GM19035 (cell line): ENCODE data around the gene CTNNA3.
"Not testable (repeated sequence)": the region's sequence is repeated elsewhere in the genome, so short reads cannot be mapped to it uniquely, and the experiment has no call there.

Experiments
- ATAC-seq: cut with Tn5 transposase; IDR thresholded peaks from one replicate; pipeline ENCODE4 v1.9.1; 2021; ENCODE audit not compliant: unreplicated experiment

CTNNA3 gene

GRCh38 chr10:67518756-67519155 lies 177.2 kb downstream of the CTNNA3 start:
- no peak for ATAC-seq

- no peak for ATAC-seq
Measured at GRCh38 chr10:67518043-67518442, 178.0 kb downstream of the CTNNA3 start.

- ATAC-seq, result no peak
Measured at GRCh38 chr10:67506757-67507091, 189.3 kb downstream of the CTNNA3 start.

GRCh38 chr10:67506083-67506756 lies 189.8 kb downstream of the CTNNA3 start:
- no peak for ATAC-seq

- no peak for ATAC-seq
Measured at GRCh38 chr10:67492317-67493019, 203.5 kb downstream of the CTNNA3 start.

GRCh38 chr10:67487906-67488619 lies 207.9 kb downstream of the CTNNA3 start:
- ATAC-seq, result no peak

GRCh38 chr10:67487199-67487598 lies 208.8 kb downstream of the CTNNA3 start:
- peak; percentile 47 for ATAC-seq

GRCh38 chr10:67477868-67478267 lies 218.1 kb downstream of the CTNNA3 start:
- no peak for ATAC-seq

- ATAC-seq, result no peak
Measured at GRCh38 chr10:67476201-67476600, 219.8 kb downstream of the CTNNA3 start.

- no peak for ATAC-seq
Measured at GRCh38 chr10:67473850-67474633, 222.0 kb downstream of the CTNNA3 start.

GRCh38 chr10:67471022-67471421 lies 225.0 kb downstream of the CTNNA3 start:
- no peak for ATAC-seq

GRCh38 chr10:67464278-67464677 lies 231.7 kb downstream of the CTNNA3 start:
- no peak for ATAC-seq

- no peak for ATAC-seq
Measured at GRCh38 chr10:67452892-67453291, 243.1 kb downstream of the CTNNA3 start.

- ATAC-seq, result no peak
Measured at GRCh38 chr10:67438605-67439304, 257.2 kb downstream of the CTNNA3 start.

- ATAC-seq, result no peak
Measured at GRCh38 chr10:67433276-67433675, 262.7 kb downstream of the CTNNA3 start.

- no peak for ATAC-seq
Measured at GRCh38 chr10:67402620-67403019, 293.4 kb downstream of the CTNNA3 start.

- ATAC-seq, result no peak
Measured at GRCh38 chr10:67401711-67402110, 294.3 kb downstream of the CTNNA3 start.

GRCh38 chr10:67386841-67387533 lies 309.0 kb downstream of the CTNNA3 start:
- not testable (repeated sequence) for ATAC-seq

- ATAC-seq, result no peak
Measured at GRCh38 chr10:67386260-67386659, 309.7 kb downstream of the CTNNA3 start.

GRCh38 chr10:67385566-67385965 lies 310.4 kb downstream of the CTNNA3 start:
- ATAC-seq, result no peak
